Peyer's patch (tissue), 4 donors: ENCODE measurements around the gene WSCD1. TPM values are rescaled to one million over a fixed set of nuclear protein-coding genes. Genes with fewer than 3 reads are reported as not detected.
A peak's percentile ranks its signal among the peaks of the same experiment; 100 is the strongest.

ENCODE experiments used
- DNase-seq, 3 donors: peaks; one replicate each; pipeline ENCODE4 v3.0.0-alpha.2; 2017 to 2019
- H3K27ac ChIP-seq, 4 donors: fragments of 200-600 bp; sonication (generic); one replicate each; pipeline ENCODE4 v1.5.1; 2016 to 2019
- H3K27me3 ChIP-seq, 2 donors: fragments of 200-600 bp; sonication (generic); one replicate each; pipeline ENCODE4 v1.5.1; 2019
- H3K36me3 ChIP-seq, 3 donors: fragments of 200-600 bp; sonication (generic); one replicate each; pipeline ENCODE4 v1.5.1; 2016 to 2019
- H3K4me1 ChIP-seq, 4 donors: fragments of 200-600 bp; sonication (generic); one replicate each; pipeline ENCODE4 v1.5.1; 2016 to 2019
- H3K4me3 ChIP-seq, 4 donors: fragments of 200-600 bp; sonication (generic); 1 replicate in 3 of 4; 2 replicates in 1 of 4; pipeline ENCODE4 v1.5.1; 2016 to 2019; ENCODE audit warnings: mild to moderate bottlenecking in 1 of 4
- H3K9me3 ChIP-seq, 4 donors: fragments of 200-600 bp; sonication (generic); one replicate each; pipeline ENCODE4 v1.5.1; 2016 to 2019; ENCODE audit warnings: mild to moderate bottlenecking in 1 of 4
- CTCF ChIP-seq, 6 experiments: fragments of 450-650 bp in 4 of 6; fragments of 200-600 bp in 2 of 6; sonication (generic) in 1 of 6; IDR thresholded peaks; one replicate each; pipeline ENCODE4 v1.5.1; 2017 to 2019; ENCODE audit warnings: antibody characterized with exemption in 6 of 6, mild to moderate bottlenecking in 3 of 6, moderate library complexity in 1 of 6
- POLR2A ChIP-seq, 2 donors: fragments of 450-650 bp; IDR thresholded peaks; one replicate each; pipeline ENCODE4 v1.5.1; 2017; ENCODE audit warnings: antibody characterized with exemption in 2 of 2, mild to moderate bottlenecking in 2 of 2, moderate library complexity in 2 of 2
- total RNA-seq, 4 donors: library from RNA; depleted of rRNA; stranded (reverse); fragments of >200 nt; gene quantifications; one replicate each; pipeline ENCODE4 v1.1.0, GENCODE V29; 2016

The WSCD1 gene
- total RNA-seq, 4 donors from 2014 or later = 5.8 to 47.3 (median 42.9) TPM

DNA sequence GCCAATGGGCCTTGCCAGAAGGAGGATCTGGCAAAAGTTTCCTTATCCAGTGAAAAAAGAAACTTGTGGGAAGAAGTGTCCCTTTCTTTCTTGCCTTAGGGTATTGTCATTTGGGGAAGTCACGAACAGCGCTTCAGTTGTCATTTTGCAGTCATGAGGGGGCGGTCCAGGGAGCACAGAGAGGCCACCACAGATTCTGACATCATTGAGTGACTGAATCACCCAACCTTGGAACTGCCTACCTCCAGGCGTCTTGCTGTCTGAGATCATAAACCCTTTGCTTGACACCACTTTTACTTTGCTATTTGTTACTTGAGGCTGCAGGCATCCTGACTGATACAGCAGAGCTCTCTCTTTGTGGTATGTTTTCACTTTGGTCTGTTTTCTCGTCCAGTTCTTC lies 3.1 kb upstream of the WSCD1 start:
- H3K4me1 ChIP-seq = no peaks in the 10 kb centered on the region
- no peak for TF ChIP-seq CTCF (IDR thresholded peaks at IDR 0.05)
- no peak for TF ChIP-seq POLR2A (IDR thresholded peaks at IDR 0.05)
- no peak overlapping the region for H3K4me3 ChIP-seq
- no peaks in the 10 kb centered on the region for H3K27me3 ChIP-seq
- H3K36me3 ChIP-seq = no peaks in the 10 kb centered on the region
- no peak for DNase-seq
- H3K9me3 ChIP-seq = no peaks in the 10 kb centered on the region
- no peak overlapping the region for H3K27ac ChIP-seq

- Histone ChIP-seq H3K27me3 (no peaks in the 10 kb centered on the region), H3K36me3 (no peaks in the 10 kb centered on the region), H3K9me3 (no peaks in the 10 kb centered on the region), H3K4me1 (no peaks in the 10 kb centered on the region), H3K4me3 (peak overlapping the region; percentile 36 to 87 (median 52)), H3K27ac (peak overlapping the region in 2 of 4 donors; percentile 42 to 64)
- no peak for DNase-seq
- TF ChIP-seq POLR2A (IDR thresholded peaks at IDR 0.05) (no peak), CTCF (IDR thresholded peaks at IDR 0.05) (peak in 1 of 6 experiments; percentile 2)
These were observed 292 bp downstream of the WSCD1 start for GRCh38 chr17:6070430-6070912.

DNA sequence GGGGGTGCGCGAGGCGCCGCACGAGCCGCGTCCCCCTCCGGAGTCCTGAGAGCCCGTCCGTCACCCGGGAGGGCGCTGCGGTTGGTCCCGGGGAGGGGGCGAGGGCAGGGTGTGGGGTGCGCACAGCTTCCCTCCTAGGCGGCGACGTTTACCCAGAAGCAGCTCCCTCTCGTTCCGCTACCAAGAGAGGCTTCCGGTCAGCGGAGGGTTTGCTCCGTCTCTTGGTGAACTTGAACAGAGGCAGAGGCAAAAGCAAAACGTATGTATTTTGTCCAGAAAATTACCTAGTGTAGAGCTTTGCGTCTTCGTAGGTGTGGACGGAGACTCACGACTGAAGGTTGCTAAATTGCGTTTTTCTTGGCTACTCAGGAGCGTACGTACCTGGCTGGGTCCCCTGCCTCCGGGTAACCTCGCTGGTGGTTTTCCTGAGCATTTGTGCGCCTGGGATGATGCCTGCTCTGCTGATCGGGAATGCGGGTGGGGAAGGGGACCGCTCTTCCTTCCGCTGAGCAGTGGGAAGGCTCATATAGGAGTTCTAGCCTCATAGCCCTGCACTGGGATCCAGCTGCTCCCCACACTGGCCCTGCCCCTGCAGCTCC lies 833 bp downstream of the WSCD1 start:
- Histone ChIP-seq H3K4me1 (no peaks in the 10 kb centered on the region), H3K4me3 (peak overlapping the region; percentile 36 to 87 (median 52)), H3K36me3 (no peaks in the 10 kb centered on the region), H3K27me3 (no peaks in the 10 kb centered on the region), H3K9me3 (no peaks in the 10 kb centered on the region), H3K27ac (peak overlapping the region in 2 of 4 donors; percentile 42 to 64)
- DNase-seq = no peak
- TF ChIP-seq CTCF (IDR thresholded peaks at IDR 0.05) (no peak), POLR2A (IDR thresholded peaks at IDR 0.05) (no peak)

DNA sequence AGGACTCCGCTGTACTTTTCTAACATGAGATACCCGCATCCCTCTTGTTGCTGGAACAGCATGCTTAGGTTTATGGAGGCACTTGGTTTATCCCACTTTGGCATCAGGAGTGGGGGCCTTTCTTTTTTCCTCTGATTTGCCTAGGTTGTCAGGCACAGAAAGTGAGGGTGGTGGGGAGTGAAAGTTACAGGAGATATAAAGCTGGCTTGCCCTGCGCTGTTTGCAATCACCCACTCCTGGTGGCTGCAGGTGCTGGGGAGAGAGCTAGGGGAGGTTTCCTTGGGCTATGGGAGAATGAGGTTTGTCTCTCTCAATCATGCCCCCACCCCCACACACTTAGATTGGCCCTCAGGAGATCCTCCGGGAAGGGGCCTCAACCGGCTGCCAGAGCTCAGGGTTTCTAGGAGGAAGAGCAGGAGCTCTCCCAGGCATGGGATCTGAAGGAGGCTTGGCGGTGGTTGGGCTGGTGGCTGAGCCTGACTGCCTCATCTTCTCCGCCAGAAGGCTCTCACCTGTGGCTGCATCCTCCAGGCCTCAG lies 1.4 kb downstream of the WSCD1 start:
- no peaks in the 10 kb centered on the region for H3K27me3 ChIP-seq

DNA sequence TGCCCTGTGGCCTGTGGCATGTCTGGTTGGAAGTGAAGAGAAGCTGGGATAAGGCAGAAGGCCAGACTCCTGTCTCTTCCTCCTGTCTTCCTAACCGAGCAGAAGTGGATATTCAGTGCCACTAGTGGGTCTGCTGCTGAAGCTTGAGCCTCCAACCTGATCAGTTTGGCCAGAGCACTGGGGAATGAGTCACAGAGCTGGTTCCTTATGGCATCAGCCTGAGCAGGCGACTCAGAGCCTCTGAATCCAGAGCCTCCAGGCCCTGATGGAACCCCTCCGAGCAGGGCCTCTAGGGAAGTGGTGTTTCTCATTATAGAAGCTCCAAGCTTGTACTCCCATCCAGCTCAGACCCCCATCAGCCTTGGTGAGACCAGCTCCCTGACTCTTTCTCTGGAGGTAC lies 2.0 kb downstream of the WSCD1 start:
- H3K4me1 ChIP-seq = no peaks in the 10 kb centered on the region
- no peaks in the 10 kb centered on the region for H3K36me3 ChIP-seq
- no peaks in the 10 kb centered on the region for H3K27me3 ChIP-seq
- TF ChIP-seq POLR2A (IDR thresholded peaks at IDR 0.05) (no peak), CTCF (IDR thresholded peaks at IDR 0.05) (no peak)
- H3K27ac ChIP-seq = no peak overlapping the region
- DNase-seq = no peak
- H3K9me3 ChIP-seq = no peaks in the 10 kb centered on the region
- H3K4me3 ChIP-seq = no peak overlapping the region

More for the DNA sequence above, 1.4 kb downstream of the WSCD1 start:
- peak overlapping the region in 1 of 4 donors; percentile 64 for H3K27ac ChIP-seq
- no peaks in the 10 kb centered on the region for H3K4me1 ChIP-seq
- no peaks in the 10 kb centered on the region for H3K36me3 ChIP-seq
- peak overlapping the region in 3 of 4 donors; percentile 38 to 87 (median 66) for H3K4me3 ChIP-seq
- H3K9me3 ChIP-seq = no peaks in the 10 kb centered on the region
- DNase-seq = no peak
- no peak for TF ChIP-seq CTCF (IDR thresholded peaks at IDR 0.05)
- TF ChIP-seq POLR2A (IDR thresholded peaks at IDR 0.05) = no peak
